Bronchial epithelial cell (primary cell): ENCODE data around the gene CACNA1D. TPM values are rescaled to one million over a fixed set of nuclear protein-coding genes. Genes with fewer than 3 reads are reported as not detected.

ENCODE experiments used
- DNase-seq: peaks from one replicate; pipeline ENCODE4 v3.0.0-alpha.2; 2010; ENCODE audit warnings: low read depth
- FAIRE-seq: peaks from 2 replicates; lab custom pipeline; 2011; peaks lifted over from hg19 to GRCh38; lab: Jason Lieb, UNC
- H3K27me3 ChIP-seq: 2 replicates; pipeline ENCODE4 v1.5.1; 2011; ENCODE audit warnings: low read length; ENCODE audit not compliant: control insufficient read depth, insufficient read depth
- H3K36me3 ChIP-seq: 2 replicates; pipeline ENCODE4 v1.5.1; 2011; ENCODE audit warnings: low read length; ENCODE audit not compliant: control insufficient read depth, insufficient read depth
- H3K4me3 ChIP-seq: 2 replicates; pipeline ENCODE4 v1.5.1; 2011; ENCODE audit warnings: mild to moderate bottlenecking, low read depth, low read length, control low read depth
- CTCF ChIP-seq: IDR thresholded peaks from 2 replicates; pipeline ENCODE4 v1.5.1; 2011; ENCODE audit warnings: mild to moderate bottlenecking, moderate library complexity, low read length, control low read depth, inconsistent platforms; ENCODE audit not compliant: insufficient read depth, severe bottlenecking
- total RNA-seq: library from RNA; depleted of rRNA; stranded (reverse); fragments of >200 nt; gene quantifications from 2 replicates; pipeline ENCODE4 v1.2.1, GENCODE V29; 2014

The CACNA1D gene
- total RNA-seq, 1 donor from 2014 or later: 0.26 TPM

DNA sequence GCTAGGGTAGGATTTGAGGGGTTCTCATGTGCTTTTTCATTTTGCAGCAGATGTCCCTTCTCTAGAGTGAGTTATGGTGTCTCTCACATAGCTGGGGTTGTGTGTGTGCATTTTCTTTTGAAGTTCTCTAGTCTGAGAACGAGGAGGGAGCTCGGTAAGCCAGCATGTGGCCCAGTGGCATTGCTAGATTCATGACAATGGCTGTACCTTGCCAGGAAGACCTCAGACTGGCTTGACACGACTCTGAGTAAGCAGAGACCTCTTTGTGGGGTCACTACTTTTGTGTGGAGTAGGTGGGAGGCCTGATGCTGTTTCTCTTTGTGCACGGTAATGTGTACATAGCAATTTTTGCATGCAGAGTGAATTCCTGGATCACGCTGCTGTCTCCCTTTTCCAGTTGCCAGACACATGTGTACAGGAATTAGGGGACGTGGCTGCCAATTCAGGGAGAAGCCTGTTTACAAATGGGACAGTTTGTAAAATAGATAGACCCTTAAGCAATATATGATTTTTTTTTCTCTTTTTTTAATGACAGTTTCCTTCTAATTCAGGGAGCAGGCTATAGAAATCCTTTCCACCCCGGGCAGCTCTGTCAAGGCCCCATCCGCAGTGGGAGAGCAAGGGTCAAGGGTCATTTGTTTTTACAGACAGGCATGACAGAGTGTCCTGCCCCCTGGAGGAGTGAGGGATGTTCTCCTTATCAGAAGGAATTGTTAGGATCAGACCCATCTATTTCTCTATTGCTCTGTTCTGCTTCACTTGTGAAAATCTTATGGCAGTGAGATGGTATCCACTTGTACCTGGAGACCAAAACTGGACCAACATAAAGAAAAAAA, 4.6 kb downstream of the CACNA1D start:
- DNase-seq: no peak
- Histone ChIP-seq H3K27me3 (peaks cover 13% of the 10 kb centered on the region), H3K4me3 (no peak overlapping the region), H3K36me3 (no peaks in the 10 kb centered on the region)
- FAIRE-seq: no peak
- TF ChIP-seq CTCF: no peak

DNA sequence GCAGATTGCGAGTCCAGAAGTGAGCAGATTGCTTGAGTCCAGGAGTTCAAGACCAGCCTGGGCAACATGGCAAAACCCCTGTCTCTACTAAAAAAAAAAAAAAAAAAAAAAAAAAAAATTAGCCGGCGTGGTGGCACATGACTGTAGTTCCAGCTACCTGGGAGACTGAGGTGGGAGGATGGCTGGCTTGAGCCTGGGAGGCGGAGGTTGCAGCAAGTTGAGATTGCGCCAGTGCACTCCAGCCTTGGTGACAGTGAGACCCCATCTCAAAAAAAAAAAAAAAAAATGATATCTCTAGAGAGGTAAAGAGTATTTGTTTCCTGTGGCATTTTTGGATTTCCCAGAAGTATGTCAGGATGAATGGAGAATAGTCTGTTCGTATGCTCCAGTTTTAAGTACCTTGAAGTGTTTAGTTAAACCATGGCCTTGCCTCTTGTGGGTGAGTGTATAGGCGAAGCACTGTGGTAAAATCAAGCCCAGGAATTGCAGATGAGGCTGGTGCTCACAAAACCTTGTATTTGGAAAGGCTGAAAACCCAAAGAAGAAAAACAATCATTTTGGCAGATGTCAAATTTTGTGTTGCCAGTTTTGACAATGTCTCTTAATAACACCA, 5.9 kb downstream of the CACNA1D start:
- Histone ChIP-seq H3K36me3 (no peaks in the 10 kb centered on the region), H3K27me3 (peaks cover 9% of the 10 kb centered on the region), H3K4me3 (no peak overlapping the region)
- no peak for TF ChIP-seq CTCF
- FAIRE-seq: no peak
- no peak for DNase-seq

DNA sequence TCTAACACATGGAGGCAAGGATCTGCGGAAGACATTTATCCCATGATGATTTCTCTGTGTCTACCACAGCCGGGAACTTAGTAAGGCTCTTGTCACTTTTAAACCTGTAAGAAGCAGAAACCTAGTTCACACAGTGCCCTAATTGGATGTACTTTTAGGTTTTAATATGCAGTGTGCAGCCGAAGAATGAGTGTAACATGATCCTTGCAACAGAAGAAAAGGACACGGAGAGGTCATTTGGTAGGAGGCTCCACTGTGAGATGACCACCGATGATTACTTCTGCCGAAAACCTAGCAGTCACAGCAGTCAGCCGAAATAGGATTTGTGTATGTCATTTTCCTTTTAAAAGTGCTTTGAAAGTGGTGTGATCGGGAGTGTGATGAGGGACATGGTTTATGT, 6.8 kb downstream of the CACNA1D start:
- Histone ChIP-seq H3K4me3 (no peak overlapping the region), H3K27me3 (peaks cover 3% of the 10 kb centered on the region), H3K36me3 (no peaks in the 10 kb centered on the region)
- no peak for FAIRE-seq
- DNase-seq: no peak
- no peak for TF ChIP-seq CTCF

GRCh38 chr3:53502737-53503136, 8.3 kb downstream of the CACNA1D start:
- Histone ChIP-seq H3K4me3 (no peak overlapping the region), H3K36me3 (no peaks in the 10 kb centered on the region), H3K27me3 (no peaks in the 10 kb centered on the region)
- FAIRE-seq (no peak), DNase-seq (no peak)
- TF ChIP-seq CTCF: no peak

DNA sequence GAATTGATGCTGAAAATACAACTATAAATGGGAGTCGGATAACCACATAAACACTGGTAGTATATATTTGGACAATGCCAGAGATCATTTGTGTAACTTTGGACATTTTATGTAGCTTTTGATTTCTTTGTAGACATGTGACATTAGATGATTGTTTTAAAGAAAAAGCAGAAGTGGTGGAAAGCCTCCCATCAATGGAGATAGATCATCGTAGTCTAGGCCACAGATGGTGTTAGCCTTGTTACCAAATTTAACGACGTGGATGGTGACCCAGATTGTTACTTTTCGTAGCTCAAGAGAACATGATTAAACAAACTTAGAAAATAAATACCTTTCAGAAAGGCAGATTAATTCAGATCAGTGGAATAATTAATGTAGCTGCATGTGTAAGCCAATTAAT, 8.8 kb downstream of the CACNA1D start:
- DNase-seq (no peak), FAIRE-seq (no peak)
- Histone ChIP-seq H3K27me3 (no peaks in the 10 kb centered on the region), H3K4me3 (no peak overlapping the region), H3K36me3 (no peaks in the 10 kb centered on the region)
- TF ChIP-seq CTCF: no peak
